Heart right ventricle (tissue), 16 donors: Measurements from ENCODE around the gene AKAP13. TPM values are rescaled to one million over a fixed set of nuclear protein-coding genes. Genes with fewer than 3 reads are reported as not detected.

Experiments
- ATAC-seq, 8 donors: fragments of 200-7000 bp; cut with Tn5 transposase; one replicate each; pipeline ENCODE4 v1.9.1; 2020; ENCODE audit warnings: mild to moderate bottlenecking in 8 of 8, moderate library complexity in 8 of 8, moderate number of reproducible peaks in 1 of 8
- DNase-seq, 2 donors: peaks; one replicate each; pipeline ENCODE4 v3.0.0-alpha.2; 2020
- H3K27ac ChIP-seq, 10 donors: fragments of 200-600 bp; sonication (generic) in 2 of 10; one replicate each; pipeline versions ENCODE4 v1.5.0 to v1.8.0; 2020 to 2022; ENCODE audit warnings: mild to moderate bottlenecking in 3 of 10
- H3K27me3 ChIP-seq, 7 donors: fragments of 200-600 bp; one replicate each; pipeline ENCODE4 v1.8.0; 2021 to 2022; ENCODE audit warnings: mild to moderate bottlenecking in 2 of 7
- H3K36me3 ChIP-seq, 9 donors: fragments of 200-600 bp; sonication (generic) in 1 of 9; one replicate each; pipeline versions ENCODE4 v1.5.0 to v1.8.0; 2020 to 2022; ENCODE audit warnings: mild to moderate bottlenecking in 2 of 9
- H3K4me1 ChIP-seq, 9 donors: fragments of 200-600 bp; sonication (generic) in 1 of 9; one replicate each; pipeline versions ENCODE4 v1.5.0 to v1.8.0; 2020 to 2022; ENCODE audit warnings: mild to moderate bottlenecking in 4 of 9
- H3K4me3 ChIP-seq, 10 donors: fragments of 200-600 bp; sonication (generic) in 2 of 10; one replicate each; pipeline versions ENCODE4 v1.5.0 to v1.8.0; 2020 to 2022; ENCODE audit warnings: mild to moderate bottlenecking in 7 of 10, moderate library complexity in 2 of 10
- H3K9me3 ChIP-seq, 11 donors: fragments of 200-600 bp in 10 of 11; sonication (generic) in 2 of 11; one replicate each; pipeline versions ENCODE4 v1.5.0 to v1.8.0; 2013 to 2022; ENCODE audit warnings: mild to moderate bottlenecking in 2 of 11, control low read depth in 1 of 11, moderate library complexity in 1 of 11
- CTCF ChIP-seq, 9 donors: fragments of 200-600 bp; sonication (generic) in 2 of 9; IDR thresholded peaks; one replicate each; pipeline versions ENCODE4 v1.5.0 to v1.8.0; 2021 to 2022; ENCODE audit warnings: antibody characterized with exemption in 9 of 9, mild to moderate bottlenecking in 5 of 9, moderate library complexity in 1 of 9
- WGBS, 2 donors: extraction: QIAGEN DNeasy Blood & Tissue Kit; methylation state at CpG; one replicate each; pipeline ENCODE4 v1.1.7; 2013; ENCODE audit warnings: inconsistent platforms in 1 of 2; 5-methylcytosine and 5-hydroxymethylcytosine counted together
- intact Hi-C, 10 donors: fragments of 100-400 bp; cut with DNase I; formaldehyde crosslinking; loops; one replicate each; pipeline versions ENCODE4 v1.11.1 to v1.14.2; 2022
- long read RNA-seq, 3 donors: library from polyadenylated mRNA; unstranded; transcript quantifications; one replicate each; pipeline ENCODE4 v2.0.0, GENCODE V29; 2020 to 2021
- polyA plus RNA-seq, 2 donors: library from polyadenylated mRNA; stranded (reverse); fragments of 200-250 nt; gene quantifications; one replicate each; pipeline ENCODE4 v1.2.3, GENCODE V29; 2013
- total RNA-seq, 10 donors: library from RNA; stranded (reverse); fragmentation: NEBNext Ultra II Directional in 3 of 10; extraction: Animal tissue kit (Norgen Biotek cat#: 25700) in 3 of 10; gene quantifications; one replicate each; pipeline versions ENCODE4 v1.2.1 to v1.2.4, GENCODE V29; 2021 to 2023
- donor health status: Arrhythmogenic right ventricular cardiomyopathy.
- donor health status: ischemic (EF 13 %, LVEDD 7.1; RV severe dilation, severe dysfunction).
- donor health status: healthy with polysubstance abuse.
- donor health status: DM: no; HTN: yes; CAD: no.
- donor health status: DM: no; HTN: no; CAD: no.
- donor health status: ischemic (EF 25% LVEDD 6.9; RV normal size, moderate dysfunction).
- donor health status: ischemic (EF 25% LVEDD 5.7; RV mildly dilated, moderate dysfunction).
- donor health status: healthy.
- donor health status: DM: yes; HTN: yes; CAD: no.
- donor health status: Ischemic cardiomyopathy.
- donor health status: ischemic (EF 35%, LVEDD 5.7; RV mildly dilated, moderate dysfunction).
- donor health status: nonischemic (EF 11% LVEDD 7.7; RV severe dilation, severe dysfunction).
- donor health status: DM: yes; HTN: yes; CAD: no.
- donor health status: PGD.
- donor health status: ischemic (EF 29% LVEDD 5.4; RV normal size, mild dysfunction).
- donor health status: nonischemic (EF 23%, LVEDD 6.1; RV moderate dilation, normal function).

The AKAP13 gene
- total RNA-seq: 100 to 1,000 TPM; 325 to 645 (median 537) TPM
- 100 to 1,000 TPM in 1 of 2 donors, 10 to 100 TPM in 1; 89.3 to 143 TPM for polyA plus RNA-seq
- long read RNA-seq, donor 1, full-length matches to known transcripts: 2 of 202 reads
- long read RNA-seq, donor 1, partial matches to known transcripts: 97 of 202 reads
- long read RNA-seq, donor 1, other reads (novel, unspliced or antisense): 103 of 202 reads
- long read RNA-seq, donor 2, full-length matches to known transcripts: 1 of 286 reads
- long read RNA-seq, donor 2, partial matches to known transcripts: 116 of 286 reads
- long read RNA-seq, donor 2, other reads (novel, unspliced or antisense): 169 of 286 reads
- long read RNA-seq, donor 3, full-length matches to known transcripts: 2 of 723 reads
- long read RNA-seq, donor 3, partial matches to known transcripts: 349 of 723 reads
- long read RNA-seq, donor 3, other reads (novel, unspliced or antisense): 372 of 723 reads

- no peaks in the 10 kb centered on the region for H3K27me3 ChIP-seq
- H3K27ac ChIP-seq: peak within 1 kb of the TSS; percentile 91 to 96 (median 94)
- DNase-seq (peak; percentile 97 to 98), ATAC-seq (peak; percentile 90 to 98 (median 95))
- H3K36me3 ChIP-seq: peaks cover 0 to 18% (median 0%) of the 10 kb centered on the region in 9 donors
- 0% methylated on average over 54 of the region's 54 CpGs for WGBS, 2 donors
- H3K9me3 ChIP-seq: no peaks in the 10 kb centered on the region
- intact Hi-C loops: loop anchor here in 5 of 10 donors (2.0 to 10.0 kb wide), 4 partner anchors 43 to 94 kb away; no protein-coding TSS in a partner anchor
- peaks cover 0 to 48% (median 28%) of the 10 kb centered on the region in 9 donors for H3K4me1 ChIP-seq
- TF ChIP-seq CTCF (IDR thresholded peaks at IDR 0.05): no peak
- H3K4me3 ChIP-seq: peak within 1 kb of the TSS; percentile 80 to 97 (median 92)
Observed at GRCh38 chr15:85380217-85380811, at the start of gene AKAP13. AKAP13 (plus strand) TSS chr15:85380603; CDS start chr15:85485721, 105,118 bp downstream.

- Histone ChIP-seq H3K4me1 (peaks cover 16 to 64% (median 48%) of the 10 kb centered on the region in 9 donors), H3K4me3 (peak overlapping the region in 2 of 10 donors; percentile 3 to 54), H3K27ac (peak overlapping the region; percentile 75 to 95 (median 90)), H3K27me3 (no peaks in the 10 kb centered on the region), H3K9me3 (peaks cover 0 to 4% (median 0%) of the 10 kb centered on the region in 11 donors), H3K36me3 (no peaks in the 10 kb centered on the region)
- 22 to 23% methylated on average over 14 of the region's 14 CpGs for WGBS, 2 donors
- DNase-seq: peak; percentile 86 to 91
- TF ChIP-seq CTCF (IDR thresholded peaks at IDR 0.05): peak; percentile 56 to 91 (median 84)
- ATAC-seq: peak; percentile 86 to 97 (median 94)
- intact Hi-C loops: loop anchor here in 7 of 10 donors (2.0 to 10.0 kb wide), 15 partner anchors 28 to 254 kb away; partner anchors contain the start of gene AKAP13 (in 4 of the 7)
Observed at GRCh38 chr15:85330901-85331588, 49.4 kb upstream of the AKAP13 start.

- intact Hi-C loops: loop anchor here in 7 of 10 donors (2.0 to 10.0 kb wide), 15 partner anchors 27 to 253 kb away; partner anchors contain the start of gene AKAP13 (in 4 of the 7)
- 68 to 73% methylated on average over 8 of the region's 8 CpGs for WGBS, 2 donors
- DNase-seq (no peak), ATAC-seq (peak in 6 of 8 donors; percentile 2 to 21 (median 12))
- H3K27me3 ChIP-seq: no peaks in the 10 kb centered on the region
- H3K9me3 ChIP-seq: peaks cover 0 to 4% (median 0%) of the 10 kb centered on the region in 11 donors
- TF ChIP-seq CTCF (IDR thresholded peaks at IDR 0.05): no peak
- peak overlapping the region; percentile 75 to 95 (median 90) for H3K27ac ChIP-seq
- no peaks in the 10 kb centered on the region for H3K36me3 ChIP-seq
- peaks cover 21 to 65% (median 54%) of the 10 kb centered on the region in 9 donors for H3K4me1 ChIP-seq
- H3K4me3 ChIP-seq: peak overlapping the region in 2 of 10 donors; percentile 3
Observed at GRCh38 chr15:85331655-85332285, 48.6 kb upstream of the AKAP13 start.
